ENCODE data around the gene NEK6.

The NEK6 gene

DNA sequence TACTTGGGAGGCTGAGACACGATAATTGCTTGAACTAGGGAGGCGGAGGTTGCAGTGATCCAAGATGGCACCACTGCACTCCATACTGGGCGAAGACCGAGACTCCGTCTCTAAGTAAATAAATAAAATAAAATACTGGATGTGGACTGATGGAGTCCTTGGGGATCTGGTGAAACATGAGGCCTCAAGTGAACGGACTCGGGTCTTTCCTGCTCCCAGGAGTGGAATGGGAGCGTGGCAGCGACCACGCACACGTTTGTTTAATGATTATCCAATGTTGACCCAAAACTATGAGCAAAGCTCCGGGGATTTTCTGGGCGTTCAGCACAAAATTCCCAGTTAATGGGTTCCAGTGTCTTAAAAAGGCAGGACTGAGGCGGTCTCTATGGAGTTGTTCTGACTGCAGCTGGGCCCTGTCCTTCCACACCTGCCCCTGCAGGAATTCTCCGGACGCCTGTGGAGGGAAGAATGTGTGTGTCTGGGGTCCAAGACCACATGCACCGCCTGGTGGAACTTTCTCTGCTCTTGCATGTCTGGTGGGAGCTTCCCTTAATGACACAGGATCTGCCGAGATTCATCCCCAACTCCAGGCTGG, 26.6 kb downstream of the NEK6 start:
- H3K4me3 Mint-ChIP-seq, result peak overlapping the region in 1 of 3 experiments; percentile 24
- TF ChIP-seq, protein P1, sequence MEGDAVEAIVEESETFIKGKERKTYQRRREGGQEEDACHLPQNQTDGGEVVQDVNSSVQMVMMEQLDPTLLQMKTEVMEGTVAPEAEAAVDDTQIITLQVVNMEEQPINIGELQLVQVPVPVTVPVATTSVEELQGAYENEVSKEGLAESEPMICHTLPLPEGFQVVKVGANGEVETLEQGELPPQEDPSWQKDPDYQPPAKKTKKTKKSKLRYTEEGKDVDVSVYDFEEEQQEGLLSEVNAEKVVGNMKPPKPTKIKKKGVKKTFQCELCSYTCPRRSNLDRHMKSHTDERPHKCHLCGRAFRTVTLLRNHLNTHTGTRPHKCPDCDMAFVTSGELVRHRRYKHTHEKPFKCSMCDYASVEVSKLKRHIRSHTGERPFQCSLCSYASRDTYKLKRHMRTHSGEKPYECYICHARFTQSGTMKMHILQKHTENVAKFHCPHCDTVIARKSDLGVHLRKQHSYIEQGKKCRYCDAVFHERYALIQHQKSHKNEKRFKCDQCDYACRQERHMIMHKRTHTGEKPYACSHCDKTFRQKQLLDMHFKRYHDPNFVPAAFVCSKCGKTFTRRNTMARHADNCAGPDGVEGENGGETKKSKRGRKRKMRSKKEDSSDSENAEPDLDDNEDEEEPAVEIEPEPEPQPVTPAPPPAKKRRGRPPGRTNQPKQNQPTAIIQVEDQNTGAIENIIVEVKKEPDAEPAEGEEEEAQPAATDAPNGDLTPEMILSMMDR (IDR thresholded peaks at IDR 0.05; ENCODE audit: unreplicated experiment in 3 of 3), result no peak
- peak overlapping the region; percentile 87 to 98 (median 96) for H3K27ac Mint-ChIP-seq
- H3K27me3 Mint-ChIP-seq (ENCODE audit: low read depth), result no peaks in the 10 kb centered on the region
- H3K4me1 Mint-ChIP-seq, result peaks cover 65% of the 10 kb centered on the region
- H3K36me3 Mint-ChIP-seq (ENCODE audit: low read depth), result peaks cover 4% of the 10 kb centered on the region
- H3K9me3 Mint-ChIP-seq, result no peaks in the 10 kb centered on the region

DNA sequence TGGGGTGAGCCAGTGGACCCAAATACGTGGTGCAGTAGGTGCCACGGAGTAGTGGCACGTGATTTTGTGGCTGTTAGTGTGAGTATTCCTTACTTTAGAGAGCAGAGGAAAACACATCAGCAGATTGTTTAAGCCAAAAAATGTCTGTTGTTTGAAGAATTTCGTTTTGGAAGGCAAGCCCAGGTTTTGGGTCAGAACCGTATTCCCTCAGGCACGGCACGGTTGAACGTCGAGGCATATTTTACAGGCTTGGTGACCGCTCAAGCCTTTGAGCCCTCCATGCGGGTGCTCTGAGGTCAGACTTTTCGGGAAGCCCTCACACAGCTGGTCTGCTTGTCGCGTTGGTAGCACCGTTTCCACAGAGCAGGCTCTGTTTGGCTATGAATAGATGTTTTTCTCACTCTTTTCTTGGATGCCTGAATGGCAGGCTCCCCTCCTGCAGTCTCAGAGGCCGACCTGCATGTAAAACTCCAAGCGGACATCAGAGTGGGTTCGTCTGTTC, 27.2 kb downstream of the NEK6 start:
- Mint-ChIP-seq H3K36me3 (ENCODE audit: low read depth) (peaks cover 4% of the 10 kb centered on the region), H3K27ac (peak overlapping the region; percentile 87 to 98 (median 96)), H3K9me3 (no peaks in the 10 kb centered on the region), H3K27me3 (ENCODE audit: low read depth) (no peaks in the 10 kb centered on the region), H3K4me1 (peaks cover 58% of the 10 kb centered on the region), H3K4me3 (peak overlapping the region in 1 of 3 experiments; percentile 63)
- TF ChIP-seq, protein P1 (IDR thresholded peaks at IDR 0.05; ENCODE audit: unreplicated experiment in 3 of 3), result no peak

DNA sequence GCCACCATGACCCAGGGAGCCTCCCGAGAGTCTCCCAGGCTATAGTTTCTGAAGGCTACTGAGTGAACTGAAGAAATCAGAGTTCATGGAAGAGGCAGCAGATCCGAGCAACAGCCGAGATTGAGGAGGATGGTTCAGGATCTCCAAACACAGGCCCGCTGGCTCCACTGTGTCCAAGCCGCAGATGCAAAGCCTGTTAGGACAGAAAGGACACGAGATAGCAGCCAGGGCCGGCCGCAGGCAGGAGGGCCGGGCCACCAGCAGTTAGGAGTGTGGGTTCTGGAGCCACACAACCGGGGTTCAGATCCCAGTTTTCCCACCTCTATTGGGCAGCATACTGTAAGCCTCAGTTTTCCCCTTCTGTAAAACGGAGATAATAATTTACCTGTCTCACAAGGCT, 27.7 kb downstream of the NEK6 start:
- peak overlapping the region; percentile 87 to 98 (median 96) for H3K27ac Mint-ChIP-seq
- H3K36me3 Mint-ChIP-seq (ENCODE audit: low read depth), result peaks cover 4% of the 10 kb centered on the region
- peaks cover 53% of the 10 kb centered on the region for H3K4me1 Mint-ChIP-seq
- no peaks in the 10 kb centered on the region for H3K9me3 Mint-ChIP-seq
- TF ChIP-seq, protein P1 (IDR thresholded peaks at IDR 0.05; ENCODE audit: unreplicated experiment in 3 of 3), result no peak
- peak overlapping the region in 1 of 3 experiments; percentile 63 for H3K4me3 Mint-ChIP-seq
- H3K27me3 Mint-ChIP-seq (ENCODE audit: low read depth), result no peaks in the 10 kb centered on the region

DNA sequence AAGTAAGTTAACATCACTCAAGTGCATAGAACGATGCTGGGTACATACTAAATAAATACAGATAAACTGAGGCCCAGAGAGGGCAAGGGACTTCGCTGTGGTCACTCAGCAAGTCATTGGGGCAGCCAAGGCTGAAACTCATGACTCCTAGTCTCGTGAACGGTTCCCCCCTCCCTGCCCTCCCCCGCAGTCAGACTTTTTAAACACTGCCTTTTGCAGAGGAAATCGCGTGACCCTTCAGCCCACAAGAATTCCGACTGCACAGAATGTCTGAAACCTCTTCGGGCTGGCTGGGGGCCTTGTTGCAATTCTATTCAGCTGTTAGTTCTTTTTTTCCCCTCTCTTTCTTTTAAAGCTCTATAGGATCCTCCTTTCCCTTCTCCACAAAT, 28.1 kb downstream of the NEK6 start:
- Mint-ChIP-seq H3K27me3 (ENCODE audit: low read depth) (no peaks in the 10 kb centered on the region), H3K9me3 (no peaks in the 10 kb centered on the region), H3K36me3 (ENCODE audit: low read depth) (peaks cover 4% of the 10 kb centered on the region), H3K4me1 (peaks cover 53% of the 10 kb centered on the region), H3K4me3 (peak overlapping the region in 2 of 3 experiments; percentile 25 to 31), H3K27ac (peak overlapping the region; percentile 87 to 98 (median 96))
- TF ChIP-seq, protein P1 (IDR thresholded peaks at IDR 0.05; ENCODE audit: unreplicated experiment in 3 of 3), result no peak

DNA sequence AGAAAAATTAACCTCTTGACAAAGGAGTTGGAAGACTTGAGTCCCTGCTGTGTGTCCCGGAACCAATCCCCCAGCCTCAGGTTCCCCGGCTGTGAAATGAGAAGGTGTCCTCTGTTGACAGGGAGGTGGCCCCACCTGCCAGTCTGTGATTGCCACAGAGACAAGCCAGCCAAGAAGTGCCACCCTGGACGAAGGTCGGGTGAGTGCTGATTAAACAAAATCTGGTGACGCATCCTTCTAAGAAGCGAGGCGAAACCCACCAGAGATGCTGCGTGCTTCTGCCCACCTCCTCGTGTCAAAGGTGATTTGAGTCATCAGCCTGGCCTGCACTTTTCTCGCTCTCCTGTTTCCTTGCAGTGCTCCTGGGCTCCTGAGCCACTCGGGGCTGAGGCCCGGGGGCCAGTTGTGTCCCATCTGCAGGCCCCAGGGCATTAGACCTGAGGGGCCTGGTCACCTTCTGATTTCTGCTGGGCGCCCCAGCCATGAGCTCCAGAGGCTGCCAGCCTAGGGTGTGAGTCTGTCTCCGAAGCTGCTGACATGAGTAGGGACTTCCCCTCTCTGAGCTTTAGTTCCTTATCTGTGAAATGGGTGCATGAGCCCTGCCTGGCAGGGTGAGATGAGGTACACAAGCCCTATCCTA, 28.7 kb downstream of the NEK6 start:
- TF ChIP-seq, protein P1 (IDR thresholded peaks at IDR 0.05; ENCODE audit: unreplicated experiment in 3 of 3), result no peak
- H3K9me3 Mint-ChIP-seq, result no peaks in the 10 kb centered on the region
- peaks cover 55% of the 10 kb centered on the region for H3K4me1 Mint-ChIP-seq
- peak overlapping the region; percentile 87 to 98 (median 96) for H3K27ac Mint-ChIP-seq
- peak overlapping the region in 2 of 3 experiments; percentile 25 to 31 for H3K4me3 Mint-ChIP-seq
- H3K36me3 Mint-ChIP-seq (ENCODE audit: low read depth), result peaks cover 4% of the 10 kb centered on the region
- no peaks in the 10 kb centered on the region for H3K27me3 Mint-ChIP-seq (ENCODE audit: low read depth)
